NCI-H128 (cell line): Measurements from ENCODE around the gene FARP2.

Experiments used
- DNase-seq: peaks from one replicate; lab custom pipeline; 2025; ENCODE audit not compliant: unreplicated experiment; lab: John Stamatoyannopoulos, UW

Gene FARP2

DNA sequence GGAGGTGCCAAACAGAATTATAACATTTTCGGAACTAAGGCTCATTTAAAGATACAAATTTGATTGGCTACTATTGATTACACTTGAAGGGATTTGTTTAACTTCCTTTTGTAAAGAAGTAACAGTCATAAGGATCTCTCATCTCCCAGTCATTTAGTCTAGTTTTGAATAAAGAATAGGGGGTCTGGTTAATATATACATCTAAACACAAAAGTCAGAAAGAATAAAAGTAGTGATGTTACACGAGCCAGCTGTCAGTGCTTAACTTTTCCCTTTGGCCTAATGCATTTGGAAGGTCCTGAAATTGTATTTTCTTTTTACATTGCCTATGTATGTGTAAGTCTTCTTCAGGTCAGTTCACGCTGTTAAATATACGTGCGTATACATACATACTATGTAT is 32.3 kb upstream of the FARP2 start:
- no peak for DNase-seq

DNA sequence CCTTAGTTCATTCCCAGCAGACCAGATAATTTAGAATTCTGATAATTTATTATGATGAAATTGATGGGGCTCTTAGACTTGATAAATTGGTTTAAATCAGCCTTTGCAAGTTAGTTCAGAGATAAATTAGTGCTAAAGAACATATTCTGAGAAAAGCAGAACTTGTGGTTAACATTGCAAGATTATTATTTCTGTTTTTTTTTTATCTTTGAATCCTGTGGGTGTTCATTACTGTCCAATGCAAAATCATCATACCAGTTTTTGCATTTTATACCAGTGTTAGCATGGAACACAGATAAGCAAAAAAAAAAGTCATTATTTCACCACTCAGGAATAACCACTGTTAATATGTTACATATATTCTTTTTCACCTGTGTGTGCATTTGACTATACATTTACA is 31.3 kb upstream of the FARP2 start:
- DNase-seq, result no peak

DNA sequence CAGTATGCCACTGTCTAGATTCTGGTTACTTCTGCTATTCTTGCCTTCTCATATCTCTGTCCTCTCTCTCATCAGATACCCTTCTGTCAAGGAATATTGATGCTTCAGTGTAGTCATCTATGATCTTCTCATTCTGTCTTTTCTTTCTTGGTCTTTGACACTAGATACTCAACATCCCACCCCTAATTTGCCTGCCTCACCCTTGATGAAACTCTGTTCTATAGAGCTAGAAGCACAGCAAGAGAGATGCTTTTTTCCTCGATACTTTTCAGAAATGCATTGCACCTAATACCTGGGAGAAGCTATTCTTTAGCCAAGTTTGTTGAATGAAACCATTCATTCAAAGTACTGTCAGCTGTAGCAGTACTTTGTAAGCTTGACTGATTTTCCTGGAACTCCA is 30.8 kb upstream of the FARP2 start:
- DNase-seq, result no peak

DNA sequence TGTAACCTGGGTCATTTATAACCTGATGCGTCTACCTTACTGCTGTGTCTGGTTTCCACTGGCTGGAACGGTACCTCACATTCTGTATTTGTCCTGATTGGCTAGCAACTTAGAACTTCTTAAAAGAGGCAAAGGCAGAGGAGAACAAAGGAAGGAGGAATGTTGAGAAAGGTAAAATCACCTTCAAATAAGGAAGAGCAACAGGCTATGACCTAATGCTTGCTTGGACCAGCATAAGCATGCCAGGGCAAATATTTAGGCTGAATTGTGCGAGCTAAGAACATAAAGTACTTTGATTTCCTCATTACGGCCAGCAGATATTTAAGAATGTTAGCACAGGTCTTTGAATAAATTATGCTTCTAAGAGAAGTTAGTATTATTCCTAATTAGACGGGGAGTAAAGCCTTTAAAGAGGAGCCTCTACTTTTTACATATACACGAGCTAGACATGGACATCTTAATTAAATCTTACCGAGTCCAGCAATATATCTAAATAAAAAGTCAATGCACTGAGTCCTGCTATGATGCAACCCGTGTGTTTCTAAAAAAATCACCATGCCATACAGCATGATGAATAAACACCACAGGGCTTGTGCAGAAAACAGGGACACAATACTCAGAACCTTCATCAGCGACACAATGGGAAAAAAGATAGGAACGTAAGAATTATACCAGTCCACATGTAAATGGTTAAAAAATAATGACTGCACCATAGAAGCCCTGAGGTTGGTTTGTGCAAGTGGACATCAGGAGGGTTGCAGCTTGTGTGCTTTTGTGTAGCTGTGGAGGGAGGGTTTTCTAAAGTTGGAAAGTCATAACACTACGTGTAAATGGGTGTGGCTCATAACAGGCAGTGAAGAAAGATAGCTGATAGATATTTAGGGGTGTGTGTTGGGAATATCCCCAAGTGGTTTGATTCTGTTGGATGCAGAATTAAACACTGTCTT is 26.1 kb upstream of the FARP2 start:
- DNase-seq, result no peak

DNA sequence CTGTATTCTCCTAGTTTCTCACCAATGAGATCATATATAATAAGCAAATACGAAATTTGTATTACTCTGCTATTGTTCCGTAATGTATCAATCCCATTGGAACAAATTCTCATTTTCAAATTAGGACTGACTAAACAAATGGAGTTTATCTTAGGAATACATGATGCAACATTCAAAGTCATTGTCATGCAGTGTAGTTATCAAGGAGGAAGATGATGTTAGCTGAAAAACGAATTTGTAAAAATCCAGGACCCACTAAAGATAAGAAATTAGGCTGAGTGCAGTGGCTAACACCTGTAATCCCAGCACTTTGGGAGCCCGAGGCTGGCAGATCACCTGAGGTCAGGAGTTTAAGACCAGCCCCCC is 25.5 kb upstream of the FARP2 start:
- no peak for DNase-seq

DNA sequence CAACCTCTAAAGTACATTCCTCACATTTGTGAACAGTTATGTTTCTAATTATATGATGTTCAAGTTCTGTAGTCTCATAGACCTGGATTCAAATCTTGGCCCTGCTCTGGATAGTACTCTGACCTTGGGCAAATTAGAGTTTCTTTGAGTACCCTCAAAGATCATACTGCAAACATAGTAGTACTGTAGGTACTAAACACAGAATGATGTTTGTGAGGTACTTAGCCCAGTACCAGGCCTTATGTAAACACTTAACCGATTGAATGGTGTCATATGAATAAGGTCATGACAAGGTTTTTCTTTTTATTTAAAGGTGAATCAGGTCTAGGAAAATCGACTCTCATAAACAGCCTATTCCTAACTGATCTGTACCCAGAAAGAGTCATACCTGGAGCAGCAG is 21.3 kb upstream of the FARP2 start:
- DNase-seq, result no peak

DNA sequence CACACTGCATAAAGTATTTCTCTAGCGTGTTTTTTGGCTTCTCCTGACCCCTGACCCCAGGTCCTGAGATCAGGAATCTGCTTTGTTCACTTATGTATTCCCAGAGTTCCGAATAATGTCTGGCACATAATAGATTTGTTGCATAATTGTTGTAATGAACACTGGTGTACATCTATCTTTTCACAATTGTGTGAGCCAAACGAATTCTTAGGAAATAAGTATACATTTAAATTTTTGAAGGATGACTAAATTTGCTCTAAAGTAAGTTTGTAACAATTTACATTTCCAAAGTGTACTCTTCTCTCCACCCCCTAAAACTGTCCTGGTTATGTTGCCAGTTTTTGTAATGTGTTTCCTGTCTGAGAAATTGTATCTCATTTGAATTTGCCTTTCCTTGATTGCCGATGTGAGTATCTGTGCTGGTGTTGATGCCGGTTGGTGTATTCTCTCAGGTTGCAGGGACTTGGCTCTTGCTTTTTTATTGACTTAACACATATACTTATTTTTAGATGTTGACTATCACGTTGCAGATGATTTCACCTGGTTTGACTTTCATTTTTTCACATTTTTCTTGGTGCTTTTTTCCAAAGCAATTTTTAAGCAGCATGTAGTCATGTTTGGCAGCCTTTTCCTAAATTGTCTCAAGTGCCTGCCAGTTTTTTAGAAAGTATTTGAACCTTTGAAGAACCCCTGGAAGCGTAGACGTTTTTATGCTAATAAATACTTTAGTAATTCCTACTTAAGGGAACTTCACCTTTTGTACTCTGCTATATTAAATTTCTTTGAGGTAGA is 16.1 kb upstream of the FARP2 start:
- no peak for DNase-seq

DNA sequence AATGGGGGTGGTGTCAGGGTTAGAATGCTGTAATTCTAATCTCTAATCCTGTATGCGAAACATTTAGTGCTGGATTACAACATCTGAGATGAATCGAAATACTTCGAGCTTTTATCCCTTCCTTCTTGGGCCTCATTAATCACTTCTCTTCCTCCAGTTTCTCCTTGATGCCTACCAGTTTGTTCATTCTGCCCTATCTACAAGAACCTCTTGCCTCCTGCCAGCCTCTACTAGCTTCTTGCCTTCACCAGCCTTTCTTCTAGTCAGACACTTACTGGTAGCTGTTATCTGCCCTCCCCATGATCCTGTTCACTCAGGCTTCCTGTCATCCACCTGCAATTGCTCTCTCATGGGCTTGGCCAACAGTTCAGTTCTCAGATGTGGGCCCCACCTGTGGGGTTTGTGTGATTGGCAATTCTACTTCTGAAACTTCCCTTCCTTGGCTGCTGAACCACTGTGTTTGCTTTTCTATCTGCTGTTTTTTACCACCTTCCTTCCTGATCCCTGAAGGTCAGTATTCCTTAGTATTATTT is 15.4 kb upstream of the FARP2 start:
- DNase-seq, result no peak

DNA sequence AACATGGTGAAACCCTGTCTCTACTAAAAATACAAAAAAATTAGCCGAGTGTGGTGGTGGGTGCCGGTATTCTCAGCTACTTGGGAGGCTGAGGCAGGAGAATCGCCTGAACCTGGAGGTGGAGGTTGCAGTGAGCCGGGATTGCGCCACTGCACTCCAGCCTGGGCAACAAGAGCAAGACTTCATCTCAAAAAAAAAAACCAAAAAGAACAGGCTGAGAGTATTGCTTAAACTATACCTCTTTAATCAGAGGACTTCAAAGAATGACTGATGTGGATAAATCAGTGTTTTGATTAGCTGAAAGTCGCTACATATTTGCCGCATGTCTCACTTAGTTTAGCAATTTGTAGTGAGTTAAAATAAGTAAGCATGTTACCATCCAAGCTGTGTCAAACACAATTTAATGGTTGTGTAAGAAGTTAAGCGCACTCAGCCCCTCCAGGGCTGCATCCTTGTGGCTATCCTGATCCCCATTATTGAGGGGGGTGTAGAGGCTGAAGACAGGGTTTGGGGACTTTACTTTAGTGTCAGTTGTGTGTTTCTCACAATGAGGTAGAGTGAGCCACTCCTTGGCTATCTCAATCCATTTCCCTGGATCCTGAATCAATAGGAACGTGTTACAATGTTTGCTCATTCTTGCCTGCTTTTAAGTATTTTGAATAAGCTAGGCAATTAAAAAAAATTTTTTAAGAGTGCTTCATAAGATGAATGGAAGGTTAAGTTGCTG is 11.0 kb upstream of the FARP2 start:
- no peak for DNase-seq

DNA sequence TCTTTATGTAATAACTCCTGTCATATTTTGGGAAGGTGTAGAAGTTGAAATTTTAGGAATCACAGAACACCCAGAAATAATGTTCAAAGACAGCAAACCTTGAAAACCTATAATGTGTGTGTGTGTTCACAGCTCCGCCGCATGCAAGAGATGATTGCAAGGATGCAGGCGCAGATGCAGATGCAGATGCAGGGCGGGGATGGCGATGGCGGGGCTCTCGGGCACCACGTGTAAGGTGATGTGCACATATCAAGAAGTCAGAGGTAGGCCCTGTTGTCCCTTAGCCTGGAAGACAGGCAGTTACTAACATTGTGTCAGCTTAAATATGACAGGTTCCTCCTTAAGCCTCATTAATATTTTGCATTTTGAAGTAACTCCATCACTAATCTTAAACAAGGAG is 6.1 kb upstream of the FARP2 start:
- no peak for DNase-seq

DNA sequence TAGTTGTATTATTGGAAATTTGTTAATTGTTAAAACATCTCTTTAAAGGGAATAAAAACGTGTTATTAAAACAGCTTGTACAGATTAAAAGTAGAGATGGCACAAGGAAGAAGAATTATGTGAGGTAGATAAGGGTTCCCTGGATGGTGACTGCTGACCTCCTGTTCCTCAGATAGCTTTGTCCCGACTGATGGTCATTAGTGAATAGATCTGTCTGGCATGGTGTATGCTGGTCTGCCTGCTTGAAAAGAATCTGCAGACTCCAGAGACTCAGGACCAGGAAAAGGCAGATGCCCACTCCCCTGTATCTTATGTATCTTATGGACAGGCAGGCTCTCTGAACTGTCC is 5.6 kb upstream of the FARP2 start:
- no peak for DNase-seq

DNA sequence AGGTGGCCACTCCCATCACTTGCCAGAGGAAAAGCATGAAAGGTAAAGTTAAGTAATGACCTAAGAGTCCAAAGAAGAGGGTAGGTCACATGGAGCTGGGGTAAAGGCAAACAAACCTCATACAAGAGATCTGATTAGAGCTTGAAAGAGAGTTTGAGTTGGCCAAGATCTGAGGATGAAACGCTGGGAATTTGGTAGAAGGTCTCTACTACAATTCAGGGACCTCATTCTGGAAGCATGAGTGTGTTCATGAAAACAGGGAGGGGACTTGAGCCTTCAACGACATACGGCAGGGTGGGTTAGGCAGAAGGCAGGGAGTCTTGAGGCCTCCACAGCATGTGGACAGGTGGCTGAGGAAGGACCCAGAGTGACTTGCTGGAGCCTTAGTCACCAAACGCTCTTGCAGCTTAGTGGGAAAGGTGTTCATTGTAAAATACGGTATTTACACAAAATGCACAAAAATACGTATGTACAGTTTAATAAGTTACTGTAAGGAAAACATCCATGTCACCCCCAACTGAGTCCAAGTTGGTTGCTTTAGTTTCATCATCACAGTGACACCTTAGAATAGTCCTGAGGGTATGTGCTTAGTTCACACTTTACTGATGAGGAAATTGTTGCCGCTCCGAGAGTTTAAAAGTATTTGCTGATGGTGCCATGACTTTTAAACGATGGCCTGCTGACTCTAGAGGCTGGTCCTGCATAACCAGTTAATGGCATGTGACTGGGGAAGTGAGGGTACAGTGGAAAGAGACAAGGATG is 5.0 kb upstream of the FARP2 start:
- no peak for DNase-seq

DNA sequence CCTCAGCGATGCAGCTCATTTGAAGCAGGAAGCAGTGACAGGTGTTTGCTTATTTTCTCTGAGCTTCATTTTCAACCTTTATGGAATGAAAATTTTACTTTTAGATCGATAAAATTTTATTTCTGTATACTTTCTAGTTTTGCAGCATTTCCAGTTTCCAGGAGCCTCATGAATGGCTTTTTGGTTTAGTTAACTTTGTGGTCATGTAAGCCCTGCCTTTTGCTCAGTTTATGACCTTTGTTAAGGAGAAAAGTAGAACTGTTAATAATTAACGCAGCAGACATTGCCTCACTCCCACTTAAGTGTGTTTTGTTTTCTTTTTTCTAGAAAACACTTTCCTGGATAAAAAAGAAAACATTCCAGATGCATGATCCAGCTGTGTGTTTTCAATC is 4.4 kb upstream of the FARP2 start:
- no peak for DNase-seq

DNA sequence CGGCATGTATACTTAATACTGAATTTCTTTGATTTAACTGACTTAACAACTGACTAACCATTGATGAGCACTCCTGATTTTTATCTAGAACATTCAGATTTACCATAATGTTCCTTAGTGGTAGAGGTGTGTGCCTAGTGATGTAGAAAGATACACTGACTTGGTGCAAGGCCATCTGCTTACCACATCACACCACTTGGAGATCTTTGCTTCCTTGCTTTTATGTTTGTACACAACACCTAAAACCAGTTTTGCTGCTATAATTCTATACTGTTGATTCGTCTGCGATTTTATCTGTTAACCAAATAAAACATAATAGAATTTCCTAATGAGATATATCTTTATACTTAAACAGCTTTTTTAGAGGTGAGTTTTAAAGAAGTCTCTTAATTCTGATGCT is 3.9 kb upstream of the FARP2 start:
- no peak for DNase-seq

DNA sequence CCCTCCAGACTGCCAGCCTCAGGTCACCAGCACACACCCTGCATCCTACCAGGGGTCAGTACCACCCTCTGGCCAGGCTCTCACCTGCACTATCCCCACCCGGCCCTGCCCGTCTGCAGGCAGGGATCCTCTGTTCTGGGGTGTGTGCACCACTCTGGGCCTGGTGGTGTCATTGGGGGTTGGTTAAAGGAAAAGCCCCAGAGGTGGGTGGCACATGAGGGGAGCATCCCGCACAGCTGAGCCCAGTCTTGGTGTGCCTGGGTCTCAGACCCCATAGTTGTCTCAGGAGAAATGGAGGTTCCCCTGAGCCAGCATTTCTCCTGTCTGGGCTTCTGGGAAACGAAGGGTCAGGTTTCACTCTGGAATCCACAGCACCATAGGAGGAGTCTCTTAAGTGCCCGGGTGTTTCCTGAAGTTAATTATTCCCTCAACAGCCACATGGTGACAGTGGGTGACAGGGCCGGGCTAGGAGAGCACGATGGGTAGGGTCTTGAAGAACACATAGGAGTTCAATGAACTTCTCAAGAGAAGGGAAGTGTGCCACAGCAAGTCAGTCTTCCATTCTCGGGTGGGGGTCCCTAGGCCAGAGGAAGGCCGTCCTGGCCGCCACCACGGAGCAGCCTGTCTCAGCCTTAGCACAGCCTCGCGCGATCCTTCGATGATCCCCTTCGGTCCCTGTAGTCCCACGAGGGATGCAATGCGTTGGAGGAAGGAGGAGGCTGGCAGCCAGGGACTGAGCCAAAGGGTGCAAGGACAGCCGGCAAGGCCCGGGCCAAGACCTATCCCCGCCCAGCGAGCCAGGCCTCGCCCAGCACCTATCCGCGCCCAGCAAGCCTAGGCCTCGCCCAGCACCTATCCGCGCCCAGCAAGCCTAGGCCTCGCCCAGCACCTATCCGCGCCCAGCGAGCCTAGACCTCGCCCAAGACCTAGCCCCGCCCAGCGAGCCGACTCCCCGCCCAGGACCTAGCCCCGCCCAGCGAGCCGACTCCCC is 1.1 kb upstream of the FARP2 start:
- no peak for DNase-seq

DNA sequence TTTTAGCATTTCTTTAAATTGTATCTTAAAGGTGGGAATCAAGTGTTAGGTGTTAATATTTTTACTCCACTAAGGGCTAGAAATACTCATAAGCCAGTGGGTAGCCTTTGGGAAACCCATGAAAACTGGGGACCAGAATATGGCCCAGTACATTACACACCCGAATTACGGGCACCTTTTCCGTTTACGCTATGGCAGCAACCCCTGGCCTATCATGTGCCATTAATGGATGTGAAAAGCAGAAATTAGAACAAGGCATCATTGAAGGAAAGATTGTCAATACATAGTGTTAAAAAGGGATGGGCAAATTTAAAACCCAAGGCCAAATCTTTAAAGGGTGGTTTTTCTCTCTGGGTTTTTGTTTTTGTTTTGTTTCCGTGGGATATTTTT is 781 bp downstream of the FARP2 start:
- no peak for DNase-seq

DNA sequence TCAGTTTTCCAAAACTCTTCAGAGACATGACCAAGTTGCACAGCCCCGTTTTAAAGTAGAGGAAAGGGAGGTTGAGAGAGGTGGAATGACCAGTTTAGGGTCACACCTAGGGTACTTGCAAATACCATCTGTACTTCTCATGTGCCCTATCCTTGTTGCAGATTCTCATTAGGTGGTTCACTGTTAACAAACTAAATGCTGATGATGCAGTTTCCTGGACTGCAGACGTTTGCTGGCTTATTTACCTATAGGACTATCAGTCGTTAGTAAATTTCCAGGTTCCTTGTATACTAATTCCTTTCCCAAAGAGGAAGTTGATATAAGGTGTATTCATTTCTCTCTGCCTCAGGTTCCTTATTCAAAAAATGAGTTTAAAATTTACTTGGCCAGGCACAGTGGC is 1.4 kb downstream of the FARP2 start:
- DNase-seq, result no peak

DNA sequence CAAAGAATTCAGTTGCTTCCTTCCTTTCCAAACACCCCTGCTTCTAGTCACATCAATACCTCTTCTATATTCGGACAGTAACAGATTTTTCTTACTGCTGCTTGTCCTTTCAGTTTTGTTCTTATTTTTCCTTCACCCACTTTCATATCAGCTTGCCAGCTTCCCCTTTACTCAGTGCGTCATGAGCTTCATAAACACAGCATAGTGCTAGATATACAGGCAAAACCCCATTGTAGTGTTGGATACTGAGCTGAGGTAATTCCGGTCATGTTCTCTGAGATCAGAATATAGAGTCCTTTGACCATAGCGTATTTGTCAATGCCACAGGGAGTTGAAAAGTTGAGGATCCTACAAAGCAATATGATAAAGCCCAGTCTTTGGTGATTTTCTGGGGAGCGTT is 2.4 kb downstream of the FARP2 start:
- no peak for DNase-seq

DNA sequence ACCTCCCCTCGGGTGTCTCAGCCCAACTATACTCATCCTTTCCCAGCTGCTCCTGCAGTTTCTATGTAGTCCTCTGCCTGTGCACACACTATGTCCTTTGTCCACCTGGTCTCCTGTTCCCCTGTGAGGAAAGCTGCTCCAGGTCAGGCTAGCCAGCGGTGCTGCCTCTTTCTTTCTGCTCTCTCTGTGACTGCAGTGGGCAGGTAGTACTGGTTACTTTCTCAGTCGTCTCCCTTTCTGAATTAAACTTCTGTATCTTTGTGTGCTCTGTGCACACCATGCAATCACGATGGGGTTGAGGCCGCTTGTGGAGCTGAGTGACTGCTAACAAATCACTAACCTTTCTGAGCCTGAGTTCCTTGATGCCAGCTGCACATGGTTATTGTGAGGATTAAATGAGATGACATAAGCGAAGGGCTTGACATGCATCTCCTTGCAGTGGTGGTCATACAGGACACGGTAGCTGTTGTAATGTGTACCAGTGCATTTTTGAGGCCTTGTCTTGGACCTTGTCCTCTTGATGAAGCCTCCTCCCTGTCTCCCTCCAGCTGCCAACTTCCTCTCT is 3.5 kb downstream of the FARP2 start:
- DNase-seq, result no peak
